ENCODE measurements around the gene DNAJC3.
A peak's percentile ranks its signal among the peaks of the same experiment; 100 is the strongest.
"Not testable (repeated sequence)": the region's sequence is repeated elsewhere in the genome, so short reads cannot be mapped to it uniquely, and the experiment has no call there.

Gene DNAJC3

GRCh38 chr13:95676105-95676761 lies 706 bp upstream of the DNAJC3 start:
- DNase-seq: peak in 3 of 6 experiments; percentile 7 to 45 (median 23)

- DNase-seq: peak in 2 of 6 experiments; percentile 27 to 43
Measured at GRCh38 chr13:95677564-95678266, 776 bp downstream of the DNAJC3 start.

- no peak for DNase-seq
Measured at GRCh38 chr13:95678967-95679366, 2.0 kb downstream of the DNAJC3 start.

GRCh38 chr13:95679722-95680121 lies 2.8 kb downstream of the DNAJC3 start:
- no peak for DNase-seq

GRCh38 chr13:95684418-95684817 lies 7.5 kb downstream of the DNAJC3 start:
- no peak for DNase-seq

GRCh38 chr13:95684960-95685359 lies 8.0 kb downstream of the DNAJC3 start:
- DNase-seq: not testable (repeated sequence)

GRCh38 chr13:95689582-95689926 lies 12.6 kb downstream of the DNAJC3 start:
- no peak for DNase-seq

GRCh38 chr13:95690986-95691385 lies 14.0 kb downstream of the DNAJC3 start:
- DNase-seq: not testable (repeated sequence)

- no peak for DNase-seq
Measured at GRCh38 chr13:95697052-95697680, 20.2 kb downstream of the DNAJC3 start.

GRCh38 chr13:95698047-95698749 lies 21.3 kb downstream of the DNAJC3 start:
- no peak for DNase-seq

GRCh38 chr13:95703576-95703975 lies 26.6 kb downstream of the DNAJC3 start:
- no peak for DNase-seq

GRCh38 chr13:95704510-95704909 lies 27.6 kb downstream of the DNAJC3 start:
- DNase-seq: no peak

GRCh38 chr13:95706356-95706755 lies 29.4 kb downstream of the DNAJC3 start:
- no peak for DNase-seq

- DNase-seq: peak in 1 of 6 experiments; percentile 7
Measured at GRCh38 chr13:95707035-95707434, 30.1 kb downstream of the DNAJC3 start.

- no peak for DNase-seq
Measured at GRCh38 chr13:95707442-95708390, 30.8 kb downstream of the DNAJC3 start.

GRCh38 chr13:95708391-95708774 lies 31.4 kb downstream of the DNAJC3 start:
- no peak for DNase-seq

- no peak for DNase-seq
Measured at GRCh38 chr13:95708811-95709500, 32.0 kb downstream of the DNAJC3 start.

GRCh38 chr13:95710313-95710712 lies 33.4 kb downstream of the DNAJC3 start:
- DNase-seq: no peak

- DNase-seq: not testable (repeated sequence)
Measured at GRCh38 chr13:95712846-95713245, 35.9 kb downstream of the DNAJC3 start.

GRCh38 chr13:95713651-95714050 lies 36.7 kb downstream of the DNAJC3 start:
- no peak for DNase-seq

- DNase-seq: no peak
Measured at GRCh38 chr13:95714142-95714832, 37.3 kb downstream of the DNAJC3 start.
